Gastrocnemius medialis (tissue), 4 donors: ENCODE data around the gene MYBL2. TPM values are rescaled to one million over a fixed set of nuclear protein-coding genes. Genes with fewer than 3 reads are reported as not detected.
"Not testable (repeated sequence)": the region's sequence is repeated elsewhere in the genome, so short reads cannot be mapped to it uniquely, and the experiment has no call there.

Experiments
- ATAC-seq, 2 donors: fragments of 150-250 bp; one replicate each; pipeline ENCODE4 v1.9.1; 2016
- DNase-seq, 2 donors: peaks; one replicate each; pipeline ENCODE4 v3.0.0-alpha.2; 2019
- H3K27ac ChIP-seq, 4 donors: fragments of 200-600 bp; sonication (generic); 1 replicate in 1 of 4; 2 replicates in 3 of 4; pipeline ENCODE4 v1.5.1; 2016 to 2018; ENCODE audit warnings: mild to moderate bottlenecking in 2 of 4, moderate library complexity in 1 of 4
- H3K27me3 ChIP-seq, 3 donors: fragments of 200-600 bp; sonication (generic) in 2 of 3; 1 replicate in 1 of 3; 2 replicates in 2 of 3; pipeline versions ENCODE4 v1.5.1 to v1.6.0; 2016 to 2019; ENCODE audit warnings: mild to moderate bottlenecking in 1 of 3, moderate library complexity in 1 of 3
- H3K36me3 ChIP-seq, 2 donors: fragments of 200-600 bp; sonication (generic) in 1 of 2; one replicate each; pipeline ENCODE4 v1.5.1; 2017 to 2018
- H3K4me1 ChIP-seq, 2 donors: fragments of 200-600 bp; sonication (generic) in 1 of 2; one replicate each; pipeline ENCODE4 v1.5.1; 2016 to 2017; ENCODE audit warnings: mild to moderate bottlenecking in 2 of 2
- H3K4me3 ChIP-seq, 4 donors: fragments of 200-600 bp; sonication (generic) in 3 of 4; 1 replicate in 1 of 4; 2 replicates in 3 of 4; pipeline ENCODE4 v1.5.1; 2016 to 2019; ENCODE audit warnings: mild to moderate bottlenecking in 2 of 4
- H3K9me3 ChIP-seq, 3 donors: fragments of 200-600 bp; sonication (generic) in 2 of 3; 1 replicate in 1 of 3; 2 replicates in 2 of 3; pipeline ENCODE4 v1.5.1; 2016 to 2019
- POLR2A ChIP-seq, 2 donors: fragments of 450-650 bp; IDR thresholded peaks; one replicate each; pipeline ENCODE4 v1.6.1; 2017; ENCODE audit warnings: antibody characterized with exemption in 2 of 2, mild to moderate bottlenecking in 2 of 2, moderate library complexity in 2 of 2
- in situ Hi-C, 4 donors: fragments of 200-750 bp; cut with MboI; loops; one replicate each; pipeline versions ENCODE4 v1.15.0 to v1.8.0; 2017; ENCODE audit warnings: low sequenced_read_pairs in 4 of 4
- intact Hi-C: fragments of 100-400 bp; cut with DNase I; formaldehyde crosslinking; loops from one replicate; pipeline ENCODE4 v1.15.1; 2023; ENCODE audit warnings: low total_unique reads
- total RNA-seq, 4 donors: library from RNA; depleted of rRNA; stranded (reverse); fragments of >200 nt; gene quantifications; one replicate each; pipeline versions ENCODE4 v1.1.0 to v1.2.3, GENCODE V29; 2016
- TF ChIP-seq, protein P1 (sequence below), 5 experiments: fragments of 450-650 bp in 3 of 5; fragments of 200-600 bp in 2 of 5; sonication (generic) in 2 of 5; IDR thresholded peaks in 4 of 5; conservative IDR thresholded peaks in 1 of 5; 1 replicate in 4 of 5; 2 replicates in 1 of 5; pipeline ENCODE4 v1.5.1; 2016 to 2019; ENCODE audit warnings: antibody characterized with exemption in 5 of 5, mild to moderate bottlenecking in 3 of 5, moderate library complexity in 3 of 5

Gene MYBL2
- total RNA-seq, 4 donors from 2014 or later, result 0.55 TPM; not detected in 3

DNA sequence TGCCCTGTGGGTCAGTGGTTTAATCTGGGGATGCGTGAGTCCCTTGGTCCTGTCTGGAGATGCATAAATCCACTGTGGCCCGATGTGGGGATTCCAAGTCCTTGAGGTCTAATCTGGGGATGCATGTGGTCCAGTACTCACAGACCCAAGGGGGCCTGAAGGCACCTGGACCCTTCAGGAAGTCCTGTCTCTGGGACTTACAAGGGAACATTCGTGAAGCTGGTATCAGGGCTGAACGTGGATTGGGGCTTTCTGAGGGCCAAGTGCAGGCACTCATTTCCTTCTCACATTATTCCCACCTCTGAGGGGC lies 85.1 kb downstream of the MYBL2 start:
- no peaks in the 10 kb centered on the region for H3K4me1 ChIP-seq
- DNase-seq (no peak), ATAC-seq (no peak)
- TF ChIP-seq, protein P1, sequence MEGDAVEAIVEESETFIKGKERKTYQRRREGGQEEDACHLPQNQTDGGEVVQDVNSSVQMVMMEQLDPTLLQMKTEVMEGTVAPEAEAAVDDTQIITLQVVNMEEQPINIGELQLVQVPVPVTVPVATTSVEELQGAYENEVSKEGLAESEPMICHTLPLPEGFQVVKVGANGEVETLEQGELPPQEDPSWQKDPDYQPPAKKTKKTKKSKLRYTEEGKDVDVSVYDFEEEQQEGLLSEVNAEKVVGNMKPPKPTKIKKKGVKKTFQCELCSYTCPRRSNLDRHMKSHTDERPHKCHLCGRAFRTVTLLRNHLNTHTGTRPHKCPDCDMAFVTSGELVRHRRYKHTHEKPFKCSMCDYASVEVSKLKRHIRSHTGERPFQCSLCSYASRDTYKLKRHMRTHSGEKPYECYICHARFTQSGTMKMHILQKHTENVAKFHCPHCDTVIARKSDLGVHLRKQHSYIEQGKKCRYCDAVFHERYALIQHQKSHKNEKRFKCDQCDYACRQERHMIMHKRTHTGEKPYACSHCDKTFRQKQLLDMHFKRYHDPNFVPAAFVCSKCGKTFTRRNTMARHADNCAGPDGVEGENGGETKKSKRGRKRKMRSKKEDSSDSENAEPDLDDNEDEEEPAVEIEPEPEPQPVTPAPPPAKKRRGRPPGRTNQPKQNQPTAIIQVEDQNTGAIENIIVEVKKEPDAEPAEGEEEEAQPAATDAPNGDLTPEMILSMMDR (IDR thresholded peaks at IDR 0.05 in 4 of 5, conservative IDR thresholded peaks at IDR 0.05 in 1 of 5), result no peak
- no peak for TF ChIP-seq POLR2A (IDR thresholded peaks at IDR 0.05)
- H3K36me3 ChIP-seq, result no peaks in the 10 kb centered on the region
- no peaks in the 10 kb centered on the region for H3K9me3 ChIP-seq
- H3K27me3 ChIP-seq, result peaks cover 0 to 2% (median 0%) of the 10 kb centered on the region in 3 donors
- in situ Hi-C loops, result loop anchor here in 3 of 4 donors (5.0 to 10.0 kb wide), 3 partner anchors 323 to 330 kb away; no protein-coding TSS in a partner anchor
- no peak overlapping the region for H3K4me3 ChIP-seq
- H3K27ac ChIP-seq, result no peak overlapping the region
- intact Hi-C loops, result no loop called here

DNA sequence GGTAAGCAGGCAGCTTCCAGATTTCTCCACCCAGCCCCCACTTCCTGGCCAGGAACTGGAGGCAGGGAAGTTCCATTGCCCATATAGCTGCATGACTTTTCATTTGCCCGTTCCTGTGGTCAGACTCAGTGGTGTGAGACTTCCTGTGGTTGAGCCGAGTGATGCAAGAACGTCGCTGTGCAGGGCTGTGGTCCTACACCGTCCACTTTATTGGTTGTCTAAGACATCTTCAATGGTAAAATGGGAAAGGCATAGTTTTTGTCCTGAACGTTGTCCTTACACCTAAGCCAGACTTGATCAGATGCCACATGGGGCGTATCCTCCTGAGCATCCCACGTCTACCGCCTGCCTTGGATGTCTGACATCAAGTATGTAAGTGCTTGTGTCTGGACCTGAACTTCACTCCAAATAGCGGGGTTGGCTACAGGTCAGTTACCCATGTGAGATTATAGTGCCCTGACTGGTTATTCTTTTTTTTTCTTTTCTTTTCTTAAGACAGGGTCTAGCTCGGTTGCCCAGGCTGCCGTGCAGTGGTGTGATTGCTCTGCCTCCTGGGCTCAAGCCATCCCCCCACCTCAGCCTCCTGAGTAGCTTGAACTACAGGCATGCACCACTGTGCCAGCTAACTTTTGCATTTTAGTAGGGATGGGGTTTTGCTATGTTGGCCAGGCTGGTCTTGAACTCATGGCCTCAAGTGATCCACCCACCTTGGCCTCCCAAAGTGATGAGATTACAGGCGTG lies 85.8 kb downstream of the MYBL2 start:
- intact Hi-C loops (no loop called here), in situ Hi-C loops (loop anchor here in 3 of 4 donors (5.0 to 10.0 kb wide), 3 partner anchors 322 to 330 kb away; no protein-coding TSS in a partner anchor)
- DNase-seq (no peak), ATAC-seq (no peak)
- H3K4me3 ChIP-seq, result no peak overlapping the region
- no peaks in the 10 kb centered on the region for H3K4me1 ChIP-seq
- H3K9me3 ChIP-seq, result no peaks in the 10 kb centered on the region
- H3K36me3 ChIP-seq, result no peaks in the 10 kb centered on the region
- peaks cover 0 to 2% (median 0%) of the 10 kb centered on the region in 3 donors for H3K27me3 ChIP-seq
- TF ChIP-seq, protein P1 (IDR thresholded peaks at IDR 0.05 in 4 of 5, conservative IDR thresholded peaks at IDR 0.05 in 1 of 5), result no peak
- TF ChIP-seq POLR2A (IDR thresholded peaks at IDR 0.05), result no peak
- H3K27ac ChIP-seq, result no peak overlapping the region

DNA sequence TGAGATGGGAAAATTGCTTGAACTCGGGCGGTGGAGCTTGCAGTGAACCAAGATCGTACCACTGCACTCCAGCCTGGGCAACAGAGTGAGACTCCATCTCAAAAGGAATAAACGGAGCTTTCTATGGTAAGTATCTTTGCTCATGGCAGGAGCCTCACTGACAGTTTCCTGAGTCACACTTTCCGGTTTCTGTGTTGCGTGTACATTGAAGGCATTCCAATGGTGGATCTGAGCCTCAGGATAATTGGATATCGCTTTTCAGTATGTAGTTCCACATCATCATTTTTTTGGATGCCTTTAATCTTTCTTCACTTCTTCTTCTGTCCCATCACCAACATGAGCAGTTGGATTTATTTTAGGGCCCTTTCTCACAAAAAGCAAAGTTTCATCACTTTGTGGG lies 88.5 kb downstream of the MYBL2 start:
- Histone ChIP-seq H3K4me1 (no peaks in the 10 kb centered on the region), H3K27me3 (peaks cover 0 to 2% (median 0%) of the 10 kb centered on the region in 3 donors), H3K4me3 (no peak overlapping the region), H3K36me3 (no peaks in the 10 kb centered on the region), H3K27ac (no peak overlapping the region), H3K9me3 (no peaks in the 10 kb centered on the region)
- TF ChIP-seq POLR2A (IDR thresholded peaks at IDR 0.05), result no peak
- TF ChIP-seq, protein P1 (IDR thresholded peaks at IDR 0.05 in 4 of 5, conservative IDR thresholded peaks at IDR 0.05 in 1 of 5), result no peak
- intact Hi-C loops, result no loop called here
- no peak for DNase-seq
- in situ Hi-C loops, result loop anchor here in 2 of 4 donors (5.0 to 10.0 kb wide), 2 partner anchors 319 to 332 kb away; no protein-coding TSS in a partner anchor
- ATAC-seq, result no peak

DNA sequence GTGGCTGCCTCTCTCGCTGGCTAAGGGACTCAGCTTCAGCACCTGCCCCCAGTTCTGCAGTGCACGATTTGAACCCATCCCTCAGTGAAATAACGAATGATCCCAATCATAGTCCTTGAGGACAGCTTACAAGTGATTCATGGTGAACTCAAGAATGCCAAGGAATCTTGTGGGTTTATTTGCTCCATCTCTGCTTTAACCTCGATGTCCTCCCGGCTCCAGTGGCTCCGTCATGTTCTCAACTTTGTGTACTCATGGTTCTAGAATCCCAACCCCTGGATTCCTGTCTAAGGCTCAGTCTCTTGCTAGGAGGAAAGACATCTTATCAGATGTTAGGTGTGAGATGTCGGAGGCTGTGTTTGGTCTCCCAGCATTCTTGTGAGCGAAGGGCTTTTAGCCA lies 88.9 kb downstream of the MYBL2 start:
- Histone ChIP-seq H3K4me1 (no peaks in the 10 kb centered on the region), H3K9me3 (no peaks in the 10 kb centered on the region), H3K4me3 (no peak overlapping the region), H3K36me3 (no peaks in the 10 kb centered on the region), H3K27me3 (peaks cover 0 to 2% (median 0%) of the 10 kb centered on the region in 3 donors), H3K27ac (no peak overlapping the region)
- TF ChIP-seq, protein P1 (IDR thresholded peaks at IDR 0.05 in 4 of 5, conservative IDR thresholded peaks at IDR 0.05 in 1 of 5), result no peak
- no peak for TF ChIP-seq POLR2A (IDR thresholded peaks at IDR 0.05)
- DNase-seq (no peak), ATAC-seq (no peak)
- intact Hi-C loops (no loop called here), in situ Hi-C loops (loop anchor here in 2 of 4 donors (5.0 to 10.0 kb wide), 2 partner anchors 319 to 331 kb away; no protein-coding TSS in a partner anchor)

DNA sequence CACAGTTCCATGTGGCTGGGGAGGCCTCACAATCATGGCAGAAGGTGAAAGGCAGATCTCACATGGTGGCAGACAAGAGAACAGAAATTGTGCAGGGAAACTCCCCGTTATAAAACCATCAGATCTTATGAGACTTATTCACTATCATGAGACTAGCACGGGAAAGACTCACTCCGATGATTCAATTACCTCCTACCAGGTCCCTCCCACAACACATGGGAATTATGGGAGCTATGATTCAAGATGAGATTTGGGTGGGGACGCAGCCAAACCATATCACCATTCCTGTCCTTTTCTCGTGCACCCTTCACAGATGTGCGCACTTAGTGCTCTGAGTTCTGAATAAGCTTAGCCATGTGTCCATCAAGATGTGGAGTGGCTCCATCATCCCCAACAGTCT lies 91.0 kb downstream of the MYBL2 start:
- DNase-seq, intact Hi-C loops, H3K4me1 ChIP-seq, H3K36me3 ChIP-seq, H3K4me3 ChIP-seq, ATAC-seq, H3K9me3 ChIP-seq, H3K27ac ChIP-seq, H3K27me3 ChIP-seq: not testable (repeated sequence)
- in situ Hi-C loops, result loop anchor here in 2 of 4 donors (5.0 to 10.0 kb wide), 2 partner anchors 317 to 329 kb away; no protein-coding TSS in a partner anchor
